Astrocyte of the hippocampus (primary cell): ENCODE results near the gene FLAD1.
"Not testable (repeated sequence)": the region's sequence is repeated elsewhere in the genome, so short reads cannot be mapped to it uniquely, and the experiment has no call there.

Experiments
- DNase-seq: peaks from one replicate; pipeline ENCODE4 v3.0.0; 2011; ENCODE audit warnings: low read depth, low spot score

The FLAD1 gene

DNA sequence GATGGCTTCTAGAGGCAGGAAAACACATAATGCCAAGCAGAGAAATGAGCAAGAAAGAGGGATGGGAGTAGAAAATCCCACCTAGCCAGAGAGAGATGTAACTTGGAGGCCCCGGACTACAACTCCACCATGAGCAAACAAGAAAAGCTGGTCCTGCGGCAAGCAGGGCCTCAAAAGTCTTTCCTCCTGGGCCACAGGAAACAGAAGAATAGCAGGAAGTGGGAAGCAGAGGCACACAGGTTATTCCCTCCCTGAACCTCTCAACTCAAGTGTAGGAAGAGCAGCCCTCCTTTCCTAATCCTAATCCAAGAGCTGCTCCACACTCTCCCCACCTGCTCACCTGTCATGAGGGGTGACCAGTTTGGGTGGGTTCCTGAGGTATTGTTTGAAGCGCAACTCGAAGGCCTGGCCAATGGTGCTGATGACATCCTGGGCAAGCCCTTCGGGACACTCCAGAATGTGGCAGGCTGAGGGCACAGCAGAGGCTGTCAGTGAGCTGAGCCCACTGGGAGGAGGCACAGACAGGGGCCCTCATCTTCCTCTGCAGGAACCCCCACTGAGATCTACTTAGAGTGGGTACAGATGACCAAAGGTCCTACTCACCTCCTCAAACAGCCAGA is 15.7 kb upstream of the FLAD1 start:
- DNase-seq = no peak

- no peak for DNase-seq
These were observed 14.4 kb upstream of the FLAD1 start for GRCh38 chr1:154968731-154969130.

GRCh38 chr1:154969246-154969645 is 13.9 kb upstream of the FLAD1 start:
- no peak for DNase-seq

GRCh38 chr1:154969860-154970452 is 13.2 kb upstream of the FLAD1 start:
- DNase-seq = peak; percentile 22

DNA sequence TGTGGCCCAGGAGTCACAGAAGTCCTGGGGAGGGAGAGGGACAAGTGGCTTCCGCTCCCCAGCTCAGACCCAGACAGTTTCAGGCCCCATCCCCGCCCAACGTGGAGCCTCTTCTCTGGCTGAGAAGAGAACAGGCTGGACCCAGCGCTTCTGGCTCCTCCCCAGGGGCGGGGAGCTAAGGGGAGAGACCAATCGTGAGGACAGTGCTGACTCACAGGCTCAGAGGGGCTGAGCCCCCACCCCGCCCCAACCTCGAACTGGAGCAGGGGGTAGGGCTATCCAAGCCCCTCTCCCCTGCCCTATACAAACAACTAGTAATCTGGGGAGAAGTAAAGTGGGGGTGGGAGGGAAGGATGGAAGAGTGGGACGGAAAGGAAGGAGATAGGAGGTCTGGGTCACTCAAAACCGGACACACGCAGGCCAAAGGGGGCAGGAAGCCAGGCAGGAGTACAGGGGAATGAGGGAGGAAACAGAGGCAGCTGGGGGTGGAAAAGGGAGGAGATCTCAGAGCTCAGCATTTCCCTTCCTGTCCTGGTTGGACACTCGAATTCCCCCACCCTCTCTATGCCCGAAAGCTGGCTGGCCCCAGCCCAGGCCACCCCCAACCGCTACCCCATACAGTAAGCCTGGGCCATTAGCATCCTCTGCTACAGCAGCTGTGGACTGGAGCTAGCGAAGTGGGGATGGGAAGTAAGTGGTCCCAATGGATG is 12.4 kb upstream of the FLAD1 start, which contains the start of gene SHC1:
TSS of gene SHC1 (minus strand) at position 117 of the 710 bp plus-strand sequence. CDS start 221 bp downstream, outside the sequence.
- peak; percentile 96 for DNase-seq

DNA sequence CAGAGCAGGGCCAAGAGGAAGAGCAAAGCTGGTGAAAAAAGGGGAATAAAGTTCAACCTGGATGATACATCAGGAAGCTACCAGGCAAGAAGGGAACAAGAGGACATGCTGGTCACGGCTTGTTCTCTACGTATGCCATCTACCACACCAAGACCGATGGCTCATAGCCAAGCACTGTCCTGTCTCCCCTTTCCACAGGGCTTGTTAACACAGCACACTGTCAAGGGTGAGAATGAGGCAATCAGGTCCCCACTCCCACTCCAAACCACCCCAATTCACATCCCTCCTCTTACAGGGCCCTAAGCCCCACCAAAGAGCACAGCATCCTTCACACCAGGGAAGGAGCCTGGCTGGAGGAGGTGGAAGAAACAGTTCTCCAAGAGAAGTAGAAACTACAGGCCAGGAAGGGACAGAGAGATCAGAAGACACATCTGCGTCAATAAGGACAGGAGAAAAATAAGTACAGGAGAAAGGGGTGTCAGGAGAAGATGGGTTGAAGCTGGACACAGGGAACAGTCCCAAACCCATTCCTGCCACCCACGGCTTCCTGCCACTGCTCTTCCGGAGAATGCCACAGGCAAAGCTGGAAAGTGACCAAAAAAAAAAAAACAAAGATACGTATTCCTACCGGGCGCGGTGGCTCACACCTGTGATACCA is 11.7 kb upstream of the FLAD1 start:
- no peak for DNase-seq

DNA sequence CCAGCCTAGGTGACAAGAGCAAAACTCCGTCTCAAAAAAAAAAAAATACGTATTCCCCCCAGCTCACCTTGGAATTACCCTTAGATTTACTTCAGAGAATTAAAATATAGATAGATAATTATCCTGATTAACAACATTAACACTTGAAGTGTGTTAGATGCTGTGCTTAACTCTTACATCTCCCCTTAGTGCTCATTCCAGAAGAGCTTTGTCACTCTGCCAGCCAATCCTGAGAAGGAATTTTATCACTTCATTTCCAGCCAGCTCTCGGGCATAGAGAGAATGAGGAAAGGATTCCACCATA is 11.0 kb upstream of the FLAD1 start:
- no peak for DNase-seq

GRCh38 chr1:154972517-154973343 is 10.4 kb upstream of the FLAD1 start:
- peak; percentile 97 for DNase-seq

DNA sequence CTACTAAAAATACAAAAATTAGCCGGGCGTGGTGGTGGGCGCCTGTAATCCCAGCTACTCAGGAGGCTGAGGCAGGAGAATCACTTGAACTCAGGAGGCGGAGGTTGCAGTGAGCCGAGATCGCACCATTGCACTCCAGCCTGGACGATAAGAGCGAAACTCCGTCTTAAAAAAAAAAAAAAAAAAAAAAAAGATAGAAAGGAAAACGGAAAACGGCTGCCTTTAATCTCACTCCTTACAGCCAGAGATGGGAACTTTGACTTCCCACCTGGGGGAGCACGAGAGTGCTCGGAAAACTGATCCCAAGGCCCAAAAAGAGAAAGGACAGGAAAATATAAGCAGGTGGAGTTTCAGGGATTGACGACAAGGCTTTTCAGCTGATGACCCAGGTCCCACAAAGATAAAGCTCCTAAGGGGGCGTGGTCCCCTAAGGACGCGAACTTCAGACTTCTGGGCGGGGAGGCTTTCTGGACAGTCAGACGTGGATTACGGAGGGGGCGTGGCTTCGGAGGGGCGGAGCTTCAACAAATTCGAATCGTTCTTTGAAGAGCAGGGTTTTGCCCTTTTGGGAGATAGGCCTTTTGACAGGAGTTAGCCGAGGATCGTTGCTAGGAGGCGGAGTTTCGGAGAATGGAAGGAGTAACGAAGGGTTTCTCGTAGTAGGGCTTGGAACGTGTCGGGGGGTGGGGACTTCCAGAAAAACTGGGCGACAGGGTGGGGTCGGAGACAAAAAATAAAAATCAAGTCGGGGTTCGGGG is 9.6 kb upstream of the FLAD1 start:
- DNase-seq = peak; percentile 97

GRCh38 chr1:154974102-154974807 is 8.9 kb upstream of the FLAD1 start, which contains the start of gene CKS1B:
CKS1B (plus strand) TSS chr1:154974681; CDS start chr1:154974746, 65 bp downstream.
- DNase-seq = peak; percentile 100

GRCh38 chr1:154974808-154975408 is 8.2 kb upstream of the FLAD1 start:
- peak; percentile 98 for DNase-seq

- peak; percentile 67 for DNase-seq
These were observed 7.6 kb upstream of the FLAD1 start for GRCh38 chr1:154975409-154976059.

- not testable (repeated sequence) for DNase-seq
These were observed 5.4 kb upstream of the FLAD1 start for GRCh38 chr1:154977762-154978161.

DNA sequence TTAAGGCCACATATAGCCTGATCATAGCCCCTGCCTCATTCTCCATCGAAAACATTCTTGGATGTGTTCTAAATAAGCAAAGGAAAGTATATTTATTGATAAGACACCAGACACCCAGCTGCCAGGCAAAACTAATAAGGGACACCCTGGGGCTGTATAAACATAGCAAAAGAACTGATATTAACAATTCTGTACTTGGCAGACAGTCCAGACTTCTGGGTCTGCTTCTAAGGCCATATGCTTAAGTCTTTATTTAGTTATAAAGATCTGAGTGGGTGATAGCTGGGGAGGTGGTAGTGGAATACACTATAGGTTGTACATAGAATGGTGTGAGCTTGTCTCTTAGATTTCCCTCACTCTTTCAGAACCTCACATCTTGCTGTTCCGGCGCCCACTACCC is 4.8 kb upstream of the FLAD1 start:
- DNase-seq = no peak

- no peak for DNase-seq
These were observed 803 bp upstream of the FLAD1 start for GRCh38 chr1:154982341-154982740.

GRCh38 chr1:154983776-154984466 is 777 bp downstream of the FLAD1 start:
- no peak for DNase-seq

- DNase-seq = not testable (repeated sequence)
These were observed 3.6 kb downstream of the FLAD1 start for GRCh38 chr1:154986736-154987135.

GRCh38 chr1:154987326-154987725 is 4.2 kb downstream of the FLAD1 start:
- DNase-seq = no peak
